Muscle layer of colon (tissue), 2 donors: ENCODE measurements around the gene FAM217A.
"Not testable (repeated sequence)": the region's sequence is repeated elsewhere in the genome, so short reads cannot be mapped to it uniquely, and the experiment has no call there.

Experiments used
- H3K27ac ChIP-seq: one replicate; pipeline ENCODE4 v1.7.0; 2013; ENCODE audit warnings: low read depth, mild to moderate bottlenecking, low read length, moderate library complexity
- H3K27me3 ChIP-seq, 2 donors: one replicate each; pipeline ENCODE4 v1.7.0; 2013; ENCODE audit warnings: low read length in 2 of 2, mild to moderate bottlenecking in 2 of 2; ENCODE audit not compliant: insufficient read depth in 2 of 2, control insufficient read depth in 1 of 2
- H3K36me3 ChIP-seq: one replicate; pipeline ENCODE4 v1.7.0; 2013; ENCODE audit warnings: mild to moderate bottlenecking, low read length; ENCODE audit not compliant: insufficient read depth
- H3K4me1 ChIP-seq: one replicate; pipeline ENCODE4 v1.7.0; 2013; ENCODE audit warnings: mild to moderate bottlenecking, low read length; ENCODE audit not compliant: insufficient read depth
- H3K4me3 ChIP-seq, 2 donors: one replicate each; pipeline ENCODE4 v1.7.0; 2013; ENCODE audit warnings: low read length in 2 of 2, low read depth in 1 of 2, mild to moderate bottlenecking in 1 of 2, moderate library complexity in 1 of 2
- H3K9ac ChIP-seq: one replicate; pipeline ENCODE4 v1.7.0; 2013; ENCODE audit warnings: low read length
- H3K9me3 ChIP-seq: one replicate; pipeline ENCODE4 v1.7.0; 2013; ENCODE audit warnings: mild to moderate bottlenecking, low read length
- donor health status: abdominal sarcoma.
- donor health status: Adenocarcinoma of cecum.

The FAM217A gene

GRCh38 chr6:4108561-4109093, 29.7 kb upstream of the FAM217A start:
- H3K9ac ChIP-seq = no peak overlapping the region
- no peaks in the 10 kb centered on the region for H3K9me3 ChIP-seq
- H3K36me3 ChIP-seq = no peaks in the 10 kb centered on the region
- no peak overlapping the region for H3K27ac ChIP-seq
- no peaks in the 10 kb centered on the region for H3K4me1 ChIP-seq
- H3K27me3 ChIP-seq = no peaks in the 10 kb centered on the region
- no peak overlapping the region for H3K4me3 ChIP-seq

GRCh38 chr6:4107873-4108272, 28.9 kb upstream of the FAM217A start:
- H3K9me3 ChIP-seq = no peaks in the 10 kb centered on the region
- H3K4me3 ChIP-seq = no peak overlapping the region
- no peaks in the 10 kb centered on the region for H3K36me3 ChIP-seq
- no peaks in the 10 kb centered on the region for H3K27me3 ChIP-seq
- no peak overlapping the region for H3K27ac ChIP-seq
- peaks cover 4% of the 10 kb centered on the region for H3K4me1 ChIP-seq
- no peak overlapping the region for H3K9ac ChIP-seq

DNA sequence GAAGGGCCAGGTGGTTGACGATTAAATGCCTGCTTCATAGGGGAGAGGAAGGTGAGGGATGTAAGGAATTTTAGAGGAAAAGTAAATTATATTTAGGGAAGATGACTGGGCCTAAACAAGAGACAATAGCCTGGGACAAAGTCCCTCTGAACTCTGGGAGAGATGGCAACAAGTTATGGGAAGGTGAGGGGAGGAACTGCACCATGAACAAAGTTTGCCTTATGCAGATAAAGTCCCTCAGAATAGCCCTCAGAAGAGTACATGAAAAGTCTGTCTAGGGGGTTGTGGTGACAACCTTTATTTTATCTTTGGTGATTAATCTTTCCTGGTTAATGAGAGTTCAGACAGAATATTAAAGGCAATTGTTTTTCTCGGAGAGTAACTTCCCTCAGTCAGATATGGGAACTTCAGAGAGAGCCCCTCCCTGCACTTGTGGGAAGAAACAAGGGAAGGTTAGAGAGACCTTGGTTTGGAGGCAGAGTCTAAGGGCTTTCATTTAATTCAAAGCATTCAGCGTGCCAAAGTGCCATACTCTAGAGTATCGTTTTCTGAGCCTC, 27.1 kb upstream of the FAM217A start:
- H3K27me3 ChIP-seq = no peaks in the 10 kb centered on the region
- H3K4me3 ChIP-seq = no peak overlapping the region
- H3K9me3 ChIP-seq = no peaks in the 10 kb centered on the region
- H3K27ac ChIP-seq = no peak overlapping the region
- no peaks in the 10 kb centered on the region for H3K36me3 ChIP-seq
- peaks cover 5% of the 10 kb centered on the region for H3K4me1 ChIP-seq
- H3K9ac ChIP-seq = no peak overlapping the region

DNA sequence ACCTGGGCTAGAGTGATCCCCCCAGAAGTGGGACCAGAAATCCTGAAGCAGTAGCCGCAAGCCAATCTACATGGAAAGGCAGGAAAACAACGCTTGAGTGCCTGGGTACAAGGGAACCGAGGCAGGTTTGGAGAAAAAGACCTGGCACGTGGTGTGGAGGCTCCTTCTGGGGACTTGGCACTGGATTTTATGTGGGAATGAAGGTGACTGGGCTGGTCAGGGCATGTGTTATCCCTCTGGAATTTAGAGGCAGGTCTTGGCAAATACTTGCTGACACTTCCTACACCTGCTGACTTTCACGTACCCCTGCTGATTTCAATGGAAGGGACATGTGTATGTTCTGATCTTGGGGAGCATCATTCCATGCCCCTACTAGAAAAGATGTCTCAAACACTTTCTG, 25.0 kb upstream of the FAM217A start:
- Histone ChIP-seq H3K9ac (no peak overlapping the region), H3K4me1 (peaks cover 5% of the 10 kb centered on the region), H3K27ac (no peak overlapping the region)

DNA sequence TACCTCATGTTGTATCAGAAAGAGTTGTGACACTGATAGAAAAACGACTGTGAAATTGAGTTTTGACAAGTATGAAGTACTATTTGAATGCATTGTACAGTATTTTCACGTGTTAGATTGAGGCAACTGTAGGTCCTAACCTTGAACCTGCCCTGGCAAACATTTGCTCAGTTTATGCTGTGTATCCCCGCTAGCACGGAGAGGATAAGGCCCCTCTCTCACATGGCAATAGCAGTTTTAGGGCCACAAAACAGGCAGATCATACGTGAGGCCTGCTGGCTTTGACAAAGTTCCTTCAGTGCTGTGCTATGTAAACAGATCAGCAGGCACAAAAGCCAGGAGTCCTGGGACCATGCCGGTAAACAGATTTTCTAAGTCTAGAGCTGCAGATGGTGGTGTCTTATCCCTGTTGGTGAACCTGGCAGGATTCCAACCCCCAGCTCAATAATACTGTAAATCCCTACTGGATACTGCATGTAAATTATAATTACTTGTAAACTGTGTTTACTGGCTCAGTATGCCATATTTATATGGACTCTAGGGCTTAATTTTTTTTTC, 23.8 kb upstream of the FAM217A start:
- H3K9me3 ChIP-seq = no peaks in the 10 kb centered on the region
- H3K27ac ChIP-seq = no peak overlapping the region
- no peaks in the 10 kb centered on the region for H3K36me3 ChIP-seq
- H3K27me3 ChIP-seq = no peaks in the 10 kb centered on the region
- no peak overlapping the region for H3K9ac ChIP-seq
- no peak overlapping the region for H3K4me3 ChIP-seq
- peaks cover 5% of the 10 kb centered on the region for H3K4me1 ChIP-seq

More for the DNA sequence above, 25.0 kb upstream of the FAM217A start:
- no peaks in the 10 kb centered on the region for H3K9me3 ChIP-seq
- H3K36me3 ChIP-seq = no peaks in the 10 kb centered on the region
- H3K4me3 ChIP-seq = no peak overlapping the region
- no peaks in the 10 kb centered on the region for H3K27me3 ChIP-seq

- no peaks in the 10 kb centered on the region for H3K9me3 ChIP-seq
- H3K27ac ChIP-seq = no peak overlapping the region
- no peaks in the 10 kb centered on the region for H3K27me3 ChIP-seq
- no peak overlapping the region for H3K4me3 ChIP-seq
- no peak overlapping the region for H3K9ac ChIP-seq
- H3K36me3 ChIP-seq = no peaks in the 10 kb centered on the region
- H3K4me1 ChIP-seq = peaks cover 5% of the 10 kb centered on the region
Observed at GRCh38 chr6:4101298-4101697, 22.4 kb upstream of the FAM217A start.

- Histone ChIP-seq H3K9ac (no peak overlapping the region), H3K4me3 (no peak overlapping the region), H3K27me3 (no peaks in the 10 kb centered on the region), H3K36me3 (no peaks in the 10 kb centered on the region), H3K4me1 (peaks cover 5% of the 10 kb centered on the region), H3K27ac (no peak overlapping the region), H3K9me3 (no peaks in the 10 kb centered on the region)
Observed at GRCh38 chr6:4100655-4101054, 21.7 kb upstream of the FAM217A start.

DNA sequence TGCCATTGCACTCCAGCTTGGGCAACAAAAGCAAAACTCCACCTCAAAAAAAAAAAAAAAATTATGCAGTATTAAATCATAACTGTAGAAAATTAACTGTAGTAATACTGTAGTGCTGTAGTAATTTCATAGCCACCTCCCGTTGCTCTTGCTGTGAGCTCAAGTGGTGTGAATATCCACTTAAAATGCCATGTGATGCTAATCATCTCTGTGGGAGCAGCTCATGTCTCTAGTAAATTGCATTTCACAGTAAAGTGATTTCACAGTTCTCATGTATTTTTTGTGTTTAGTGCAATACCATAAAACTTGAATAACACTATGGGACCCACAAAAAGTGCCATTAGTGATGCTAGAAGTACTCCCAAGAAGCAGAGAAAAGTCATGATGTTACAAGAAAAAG, 14.4 kb upstream of the FAM217A start:
- Histone ChIP-seq H3K4me1 (no peaks in the 10 kb centered on the region), H3K27ac (no peak overlapping the region), H3K27me3 (no peaks in the 10 kb centered on the region), H3K9ac (no peak overlapping the region), H3K9me3 (no peaks in the 10 kb centered on the region), H3K36me3 (no peaks in the 10 kb centered on the region), H3K4me3 (no peak overlapping the region)

- H3K9ac ChIP-seq = no peak overlapping the region
- H3K27ac ChIP-seq = no peak overlapping the region
- no peak overlapping the region for H3K4me3 ChIP-seq
- H3K36me3 ChIP-seq = no peaks in the 10 kb centered on the region
- no peaks in the 10 kb centered on the region for H3K27me3 ChIP-seq
- H3K9me3 ChIP-seq = no peaks in the 10 kb centered on the region
- no peaks in the 10 kb centered on the region for H3K4me1 ChIP-seq
Observed at GRCh38 chr6:4091941-4092340, 13.0 kb upstream of the FAM217A start.

- not testable (repeated sequence) for H3K4me1 ChIP-seq, H3K27ac ChIP-seq, H3K9ac ChIP-seq, H3K4me3 ChIP-seq, H3K36me3 ChIP-seq, H3K9me3 ChIP-seq, H3K27me3 ChIP-seq
Observed at GRCh38 chr6:4090043-4090442, 11.1 kb upstream of the FAM217A start.

- Histone ChIP-seq H3K9me3 (no peaks in the 10 kb centered on the region), H3K9ac (no peak overlapping the region), H3K36me3 (no peaks in the 10 kb centered on the region), H3K4me1 (no peaks in the 10 kb centered on the region), H3K27ac (no peak overlapping the region), H3K4me3 (no peak overlapping the region), H3K27me3 (no peaks in the 10 kb centered on the region)
Observed at GRCh38 chr6:4088704-4089103, 9.8 kb upstream of the FAM217A start.

GRCh38 chr6:4085332-4085700, 6.4 kb upstream of the FAM217A start:
- Histone ChIP-seq H3K27ac (no peak overlapping the region), H3K9ac (no peak overlapping the region), H3K4me1 (no peaks in the 10 kb centered on the region)

More at GRCh38 chr6:4085332-4085700, 6.4 kb upstream of the FAM217A start:
- Histone ChIP-seq H3K27me3 (no peaks in the 10 kb centered on the region), H3K4me3 (no peak overlapping the region), H3K36me3 (no peaks in the 10 kb centered on the region), H3K9me3 (no peaks in the 10 kb centered on the region)
